HG03575 (cell line): ENCODE results near the gene GYPA.
"Not testable (repeated sequence)": the region's sequence is repeated elsewhere in the genome, so short reads cannot be mapped to it uniquely, and the experiment has no call there.

Experiments used
- ATAC-seq: cut with Tn5 transposase; IDR thresholded peaks from one replicate; pipeline ENCODE4 v1.9.1; 2021; ENCODE audit not compliant: unreplicated experiment, insufficient number of reproducible peaks, low FRiP score; ENCODE audit errors: extremely low read depth

Gene GYPA

GRCh38 chr4:144136189-144136588, 4.3 kb downstream of the GYPA start:
- ATAC-seq = not testable (repeated sequence)

GRCh38 chr4:144130167-144130566, 10.4 kb downstream of the GYPA start:
- not testable (repeated sequence) for ATAC-seq

GRCh38 chr4:144129336-144129875, 11.1 kb downstream of the GYPA start:
- ATAC-seq = not testable (repeated sequence)

- not testable (repeated sequence) for ATAC-seq
Measured at GRCh38 chr4:144128709-144129320, 11.7 kb downstream of the GYPA start.

- not testable (repeated sequence) for ATAC-seq
Measured at GRCh38 chr4:144125109-144125508, 15.4 kb downstream of the GYPA start.

- ATAC-seq = not testable (repeated sequence)
Measured at GRCh38 chr4:144123982-144124635, 16.4 kb downstream of the GYPA start.

- not testable (repeated sequence) for ATAC-seq
Measured at GRCh38 chr4:144123269-144123668, 17.2 kb downstream of the GYPA start.

- not testable (repeated sequence) for ATAC-seq
Measured at GRCh38 chr4:144119752-144120151, 20.8 kb downstream of the GYPA start.

- ATAC-seq = no peak
Measured at GRCh38 chr4:144115519-144115918, 25.0 kb downstream of the GYPA start.

GRCh38 chr4:144113546-144113945, 27.0 kb downstream of the GYPA start:
- no peak for ATAC-seq

- no peak for ATAC-seq
Measured at GRCh38 chr4:144104509-144105130, 35.9 kb downstream of the GYPA start.

- not testable (repeated sequence) for ATAC-seq
Measured at GRCh38 chr4:144097776-144098175, 42.7 kb downstream of the GYPA start.

GRCh38 chr4:144093995-144094394, 46.5 kb downstream of the GYPA start:
- ATAC-seq = not testable (repeated sequence)

GRCh38 chr4:144091181-144091580, 49.3 kb downstream of the GYPA start:
- ATAC-seq = not testable (repeated sequence)

GRCh38 chr4:144090744-144091143, 49.8 kb downstream of the GYPA start:
- ATAC-seq = no peak

GRCh38 chr4:144082053-144082452, 58.5 kb downstream of the GYPA start:
- ATAC-seq = not testable (repeated sequence)

- not testable (repeated sequence) for ATAC-seq
Measured at GRCh38 chr4:144080135-144080534, 60.4 kb downstream of the GYPA start.

- not testable (repeated sequence) for ATAC-seq
Measured at GRCh38 chr4:144078746-144079145, 61.8 kb downstream of the GYPA start.

- ATAC-seq = not testable (repeated sequence)
Measured at GRCh38 chr4:144061556-144061955, 79.0 kb downstream of the GYPA start.
